GM12878 (cell line): ENCODE data around the gene YBEY. TPM values are rescaled to one million over a fixed set of nuclear protein-coding genes. Genes with fewer than 3 reads are reported as not detected.

Experiments used
- ATAC-seq: fragments of 200-7000 bp; cut with Tn5 transposase; 3 replicates; pipeline ENCODE4 v1.9.1; 2020; ENCODE audit warnings: mild to moderate bottlenecking, moderate library complexity
- BruUV-seq: library from RNA; stranded (reverse); fragments of 400-500 nt; replicated peaks from 2 replicates; lab custom pipeline; 2021; lab: Mats Ljungman, UMichigan
- CTCF ChIA-PET: fragments of 300-600 bp; sonication (Branson Sonifier 250); formaldehyde crosslinking; extraction: SDS; loops from one replicate; lab custom pipeline; 2021; ENCODE audit warnings: inconsistent platforms; lab: Yijun Ruan, JAX
- POLR2A ChIA-PET: fragments of 350-600 bp; formaldehyde crosslinking; extraction: SDS; loops from one replicate; lab custom pipeline; 2021; ENCODE audit warnings: inconsistent platforms; lab: Charles Lee
- RAD21 ChIA-PET: fragments of 300-600 bp; sonication (Branson Sonifier 250); formaldehyde crosslinking; loops from one replicate; lab custom pipeline; 2023; ENCODE audit warnings: antibody characterized with exemption; ENCODE audit not compliant: unreplicated experiment; lab: Charles Lee
- SMC1A ChIA-PET: fragments of 300-600 bp; sonication (Branson Sonifier 250); formaldehyde crosslinking; loops from one replicate; lab custom pipeline; 2023; ENCODE audit not compliant: unreplicated experiment, uncharacterized antibody; lab: Charles Lee
- DNase-seq: peaks from one replicate; pipeline ENCODE4 v3.0.0-alpha.2; 2011; ENCODE audit warnings: low read depth, low spot score
- FAIRE-seq: peaks from 3 replicates; lab custom pipeline; 2011; peaks lifted over from hg19 to GRCh38; lab: Jason Lieb, UNC
- H2AFZ ChIP-seq: 2 replicates; pipeline ENCODE4 v1.6.0; 2011; ENCODE audit warnings: low read depth, low read length, control low read depth; ENCODE audit not compliant: control insufficient read depth
- H3K27ac ChIP-seq: 2 replicates; pipeline ENCODE4 v1.5.1; 2011; ENCODE audit warnings: control low read depth; ENCODE audit not compliant: control insufficient read depth, insufficient read depth
- H3K27me3 ChIP-seq, 2 experiments: replicated peaks in 1 of 2; 2 replicates each; pipeline versions ENCODE4 v1.6.0 to v1.6.1; 2011; ENCODE audit warnings: low read length in 1 of 2; ENCODE audit not compliant: control insufficient read depth in 2 of 2, insufficient read depth in 2 of 2
- H3K36me3 ChIP-seq, 2 experiments: 2 replicates each; pipeline ENCODE4 v1.5.1; 2011; ENCODE audit warnings: low read length in 1 of 2; ENCODE audit not compliant: control insufficient read depth in 2 of 2, insufficient read depth in 2 of 2
- H3K4me1 ChIP-seq: 2 replicates; pipeline ENCODE4 v1.6.1; 2011; ENCODE audit warnings: mild to moderate bottlenecking, low read length, moderate library complexity, mixed read lengths; ENCODE audit not compliant: control insufficient read depth, insufficient read depth
- H3K4me2 ChIP-seq: 2 replicates; pipeline ENCODE4 v1.6.0; 2011; ENCODE audit warnings: control low read depth; ENCODE audit not compliant: control insufficient read depth, insufficient read depth
- H3K4me3 ChIP-seq: fragments of 200-600 bp; sonication (generic); 2 replicates; pipeline ENCODE4 v1.5.1; 2016
- H3K79me2 ChIP-seq: 2 replicates; pipeline ENCODE4 v1.6.0; 2011; ENCODE audit warnings: low read length; ENCODE audit not compliant: control insufficient read depth, insufficient read depth
- H3K9ac ChIP-seq: 2 replicates; pipeline ENCODE4 v1.8.0; 2011; ENCODE audit warnings: low read length, control low read depth, mixed read lengths; ENCODE audit not compliant: control insufficient read depth, insufficient read depth
- H3K9me3 ChIP-seq: replicated peaks from 3 replicates; pipeline ENCODE4 v1.5.1; 2011; ENCODE audit warnings: mild to moderate bottlenecking, low read length; ENCODE audit not compliant: control insufficient read depth, insufficient read depth
- H4K20me1 ChIP-seq: 2 replicates; pipeline ENCODE4 v1.6.0; 2011; ENCODE audit not compliant: control insufficient read depth, insufficient read depth
- IKZF1 ChIP-seq: fragments of 450-650 bp; conservative IDR thresholded peaks from 2 replicates; pipeline ENCODE4 v1.6.1; 2017; ENCODE audit warnings: antibody characterized with exemption, mild to moderate bottlenecking
- PKNOX1 ChIP-seq: fragments of 450-650 bp; IDR thresholded peaks from 2 replicates; pipeline ENCODE4 v1.6.1; 2016; ENCODE audit warnings: mild to moderate bottlenecking
- POU2F2 ChIP-seq: IDR thresholded peaks from 3 replicates; pipeline ENCODE4 v1.6.1; 2011; ENCODE audit warnings: low read depth, mild to moderate bottlenecking, low read length, borderline replicate concordance
- RAD51 ChIP-seq: fragments of 450-650 bp; IDR thresholded peaks from 2 replicates; pipeline ENCODE4 v1.6.1; 2016; ENCODE audit warnings: moderate library complexity, mild to moderate bottlenecking, inconsistent platforms
- SIN3A ChIP-seq: IDR thresholded peaks from 2 replicates; pipeline ENCODE4 v1.6.1; 2012; ENCODE audit warnings: low read depth, low read length, improper control_type of control experiment
- ZBTB33 ChIP-seq: fragments of 450-650 bp; IDR thresholded peaks from 2 replicates; pipeline ENCODE4 v1.6.1; 2017; ENCODE audit warnings: mild to moderate bottlenecking
- ZNF384 ChIP-seq: IDR thresholded peaks from 2 replicates; pipeline ENCODE4 v1.6.1; 2012; ENCODE audit warnings: low read depth, mild to moderate bottlenecking, low read length, improper control_type of control experiment, borderline replicate concordance
- WGBS: methylation state at CpG from one replicate; pipeline ENCODE4 v1.1.6; 2016; ENCODE audit warnings: low lambda C conversion rate; ENCODE audit not compliant: insufficient replicate concordance, insufficient coverage; ENCODE audit errors: missing lambda C conversion rate; 5-methylcytosine and 5-hydroxymethylcytosine counted together
- in situ Hi-C: fragments of 300-500 bp; cut with MboI; formaldehyde crosslinking; loops from 9 replicates; pipeline ENCODE4 v1.14.3; 2018; ENCODE audit warnings: mixed read lengths
- intact Hi-C: fragments of 100-400 bp; cut with micrococcal nuclease; formaldehyde crosslinking; loops from one replicate; pipeline ENCODE4 v1.14.2; 2022; ENCODE audit not compliant: unreplicated experiment
- polyA plus RNA-seq, 11 experiments: library from polyadenylated mRNA; depleted of rRNA in 4 of 11; unstranded in 6 of 11; stranded (reverse) in 5 of 11; fragments of >200 nt; fragmentation: Nextera tagmentation in 4 of 11; fragmentation: Illumina TruSeq in 1 of 11; extraction: Ambion mirVana in 4 of 11; extraction: Trizol in 1 of 11; gene quantifications; 1 replicate in 1 of 11; 2 replicates in 10 of 11; pipeline versions ENCODE4 v1.2.1 to v1.2.3, GENCODE V29; 2011 to 2016; ENCODE audit warnings: inconsistent platforms in 2 of 11, missing spikeins in 2 of 11, low read depth in 1 of 11
- total RNA-seq, 4 experiments: library from RNA; depleted of rRNA in 3 of 4; stranded (reverse); fragments of >200 nt in 3 of 4; fragmentation: Illumina TruSeq in 1 of 4; extraction: Trizol in 1 of 4; gene quantifications; 2 replicates each; pipeline versions ENCODE4 v1.2.1 to v1.2.3, GENCODE V29; 2013 to 2021

The YBEY gene
- total and polyA plus RNA-seq, 10 of the 15 experiments (the other 5 are each of a cell fraction or from before 2014, with no cell fraction given): 6.5 to 31.4 (median 18.5) TPM

GRCh38 chr21:46295177-46295770, 9.1 kb downstream of the YBEY start:
- WGBS: 51% methylated on average over 8 of the region's 9 CpGs
- Histone ChIP-seq H3K4me2 (peak overlapping the region; percentile 7; the same call in 1 of the 2 replicates), H3K4me3 (no peak overlapping the region), H3K4me1 (peaks cover 6% of the 10 kb centered on the region), H4K20me1 (no peaks in the 10 kb centered on the region), H3K9ac (no peak overlapping the region), H2AFZ (no peak overlapping the region), H3K36me3 (peaks cover 7 to 12% of the 10 kb centered on the region in 2 experiments; a peak in 3 of 4 replicates), H3K9me3 (peaks cover 11% of the 10 kb centered on the region; the same call in 2 of the 3 replicates), H3K79me2 (no peaks in the 10 kb centered on the region), H3K27ac (no peak overlapping the region), H3K27me3 (no peaks in the 10 kb centered on the region)
- FAIRE-seq (no peak), DNase-seq (no peak), ATAC-seq (peak; percentile 48)
- in situ Hi-C loops: no loop called here
- POLR2A ChIA-PET: no interaction called here
- intact Hi-C loops: no loop called here
- TF ChIP-seq ZNF384: no peak
- 0 out of 2 replicates have a peak, but pooled peaks have one; percentile 7 for TF ChIP-seq IKZF1
- no TSS peak for BruUV-seq
- SMC1A ChIA-PET: no interaction called here
- RAD21 ChIA-PET: no interaction called here
- CTCF ChIA-PET: interaction anchor here (1.0 kb wide), 1 partner anchor 18 kb away, joined by 3 read pairs; no protein-coding TSS in a partner anchor

- DNase-seq (no peak), FAIRE-seq (no peak), ATAC-seq (no peak)
- peaks cover 11% of the 10 kb centered on the region; the same call in 2 of the 3 replicates for H3K9me3 ChIP-seq
- no peak overlapping the region for H3K27ac ChIP-seq
- peaks cover 8 to 11% of the 10 kb centered on the region in 2 experiments; a peak in 3 of 4 replicates for H3K36me3 ChIP-seq
- WGBS: 86% methylated on average over 29 of the region's 29 CpGs
- H3K4me1 ChIP-seq: peaks cover 6% of the 10 kb centered on the region
- in situ Hi-C loops: no loop called here
- no peak overlapping the region for H3K4me3 ChIP-seq
- POLR2A ChIA-PET: no interaction called here
- SMC1A ChIA-PET: no interaction called here
- no peaks in the 10 kb centered on the region for H4K20me1 ChIP-seq
- H3K9ac ChIP-seq: no peak overlapping the region
- no TSS peak for BruUV-seq
- intact Hi-C loops: no loop called here
- no peak overlapping the region for H3K4me2 ChIP-seq
- H3K79me2 ChIP-seq: no peaks in the 10 kb centered on the region
- H2AFZ ChIP-seq: no peak overlapping the region
- H3K27me3 ChIP-seq: no peaks in the 10 kb centered on the region
- RAD21 ChIA-PET: no interaction called here
- CTCF ChIA-PET: no interaction called here
- TF ChIP-seq RAD51 (no peak), SIN3A (no peak), PKNOX1 (no peak), POU2F2 (no peak), ZBTB33 (no peak)
Observed at GRCh38 chr21:46295996-46296752, 10.0 kb downstream of the YBEY start.
